Hepatocyte (in vitro differentiated cells): ENCODE results near the gene CSNK1A1L.

Source experiments
- CTCF ChIP-seq: fragments of 200-600 bp; sonication (generic); IDR thresholded peaks from 2 replicates; pipeline ENCODE4 v1.5.1; 2016; ENCODE audit warnings: antibody characterized with exemption, mild to moderate bottlenecking; ENCODE audit not compliant: poor library complexity
- EZH2phosphoT487 ChIP-seq: fragments of 200-600 bp; sonication (generic); IDR thresholded peaks from one replicate; pipeline ENCODE4 v1.6.1; 2018; ENCODE audit warnings: antibody characterized with exemption, mild to moderate bottlenecking, low read depth, moderate library complexity; ENCODE audit not compliant: unreplicated experiment, severe bottlenecking

GRCh38 chr13:37107868-37108267 is 2.4 kb upstream of the CSNK1A1L start:
- no peak for TF ChIP-seq CTCF
- TF ChIP-seq EZH2phosphoT487 = no peak
